AG04450 (cell line): Measurements from ENCODE around the gene UBE2R2. TPM values are rescaled to one million over a fixed set of nuclear protein-coding genes. Genes with fewer than 3 reads are reported as not detected.

Experiments
- CTCF ChIA-PET: fragments of 300-600, 350-600 bp; formaldehyde crosslinking; extraction: SDS; loops from one replicate; lab custom pipeline; 2022; ENCODE audit warnings: antibody characterized with exemption, inconsistent platforms; lab: Charles Lee
- POLR2A ChIA-PET: fragments of 350-600 bp; formaldehyde crosslinking; extraction: SDS; loops from one replicate; lab custom pipeline; 2021; ENCODE audit warnings: antibody characterized with exemption, inconsistent platforms; lab: Yijun Ruan, JAX
- DNase-seq: peaks from one replicate; pipeline ENCODE4 v3.0.0-alpha.2; 2011; ENCODE audit warnings: low read depth, low spot score
- H3K27ac ChIP-seq: one replicate; pipeline ENCODE4 v1.5.1; 2012; ENCODE audit warnings: low read depth, low read length, control low read depth
- H3K27me3 ChIP-seq: one replicate; pipeline ENCODE4 v1.6.0; 2012; ENCODE audit warnings: low read length; ENCODE audit not compliant: control insufficient read depth, insufficient read depth
- H3K4me3 ChIP-seq: 2 replicates; pipeline ENCODE4 v1.5.1; 2011; ENCODE audit warnings: mild to moderate bottlenecking, low read depth, low read length, control low read depth
- H3K9me3 ChIP-seq: 2 replicates; pipeline ENCODE4 v1.5.1; 2012; ENCODE audit warnings: low read length; ENCODE audit not compliant: control insufficient read depth, insufficient read depth
- polyA plus RNA-seq: library from polyadenylated mRNA; depleted of rRNA; stranded (reverse); fragments of >200 nt; gene quantifications from 2 replicates; pipeline ENCODE4 v1.2.3, GENCODE V29; 2011
- TF ChIP-seq, protein P1 (sequence below): IDR thresholded peaks from 2 replicates; pipeline ENCODE4 v1.5.1; 2011; ENCODE audit warnings: low read depth, low read length, control low read depth, inconsistent platforms

Gene UBE2R2
- polyA plus RNA-seq, 1 experiment, result 42.2 TPM

DNA sequence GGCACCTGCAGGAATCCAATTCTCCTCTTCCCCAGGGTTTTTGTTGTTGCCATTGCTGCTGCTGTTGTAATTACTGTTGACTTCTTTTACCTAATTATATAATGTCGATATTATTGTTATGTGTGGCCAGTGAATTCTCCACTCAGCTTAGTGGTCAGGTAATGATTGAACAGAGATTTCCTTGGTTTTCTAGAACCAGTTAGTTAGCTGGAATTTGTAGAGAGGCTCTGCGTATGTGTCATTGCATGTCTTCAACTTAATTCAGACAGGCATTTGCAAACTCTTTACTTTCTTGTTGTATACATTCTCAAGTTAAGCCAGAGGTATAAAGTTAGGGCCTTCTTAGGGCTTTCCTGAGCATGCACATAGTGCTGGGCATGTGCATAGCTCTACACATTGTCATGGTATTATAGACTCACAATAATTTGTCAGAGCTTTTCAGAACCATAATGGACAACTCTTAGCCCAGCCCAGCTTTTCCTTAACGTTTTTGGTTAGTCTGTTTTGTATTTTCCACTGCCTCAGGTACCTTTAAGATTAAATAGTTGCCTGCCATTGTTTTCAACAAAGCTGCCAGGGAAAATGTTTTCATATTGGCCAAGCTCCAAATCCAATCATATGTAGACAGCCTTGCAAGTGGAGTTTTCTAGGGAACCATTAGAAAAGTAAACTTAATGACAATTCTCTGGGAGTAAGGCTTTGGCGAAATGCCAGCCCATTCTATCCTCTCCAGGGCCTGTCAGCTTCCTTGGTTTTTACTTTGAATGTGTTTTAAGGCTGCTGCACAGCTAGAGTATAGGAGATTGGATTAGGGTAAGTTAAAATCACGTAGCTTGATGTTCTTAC lies 68.1 kb downstream of the UBE2R2 start:
- H3K27ac ChIP-seq, result no peak overlapping the region
- DNase-seq, result no peak
- POLR2A ChIA-PET, result interaction anchor here (0.9 kb wide), 1 partner anchor 72 kb away, joined by 3 read pairs; no protein-coding TSS in a partner anchor
- CTCF ChIA-PET, result interaction anchor here (1.0 to 1.7 kb wide), 2 partner anchors 40 to 71 kb away, joined by 4 to 6 read pairs; no protein-coding TSS in a partner anchor
- H3K4me3 ChIP-seq, result no peak overlapping the region
- no peaks in the 10 kb centered on the region for H3K27me3 ChIP-seq
- no peaks in the 10 kb centered on the region for H3K9me3 ChIP-seq
- TF ChIP-seq, protein P1, sequence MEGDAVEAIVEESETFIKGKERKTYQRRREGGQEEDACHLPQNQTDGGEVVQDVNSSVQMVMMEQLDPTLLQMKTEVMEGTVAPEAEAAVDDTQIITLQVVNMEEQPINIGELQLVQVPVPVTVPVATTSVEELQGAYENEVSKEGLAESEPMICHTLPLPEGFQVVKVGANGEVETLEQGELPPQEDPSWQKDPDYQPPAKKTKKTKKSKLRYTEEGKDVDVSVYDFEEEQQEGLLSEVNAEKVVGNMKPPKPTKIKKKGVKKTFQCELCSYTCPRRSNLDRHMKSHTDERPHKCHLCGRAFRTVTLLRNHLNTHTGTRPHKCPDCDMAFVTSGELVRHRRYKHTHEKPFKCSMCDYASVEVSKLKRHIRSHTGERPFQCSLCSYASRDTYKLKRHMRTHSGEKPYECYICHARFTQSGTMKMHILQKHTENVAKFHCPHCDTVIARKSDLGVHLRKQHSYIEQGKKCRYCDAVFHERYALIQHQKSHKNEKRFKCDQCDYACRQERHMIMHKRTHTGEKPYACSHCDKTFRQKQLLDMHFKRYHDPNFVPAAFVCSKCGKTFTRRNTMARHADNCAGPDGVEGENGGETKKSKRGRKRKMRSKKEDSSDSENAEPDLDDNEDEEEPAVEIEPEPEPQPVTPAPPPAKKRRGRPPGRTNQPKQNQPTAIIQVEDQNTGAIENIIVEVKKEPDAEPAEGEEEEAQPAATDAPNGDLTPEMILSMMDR, result no peak

DNA sequence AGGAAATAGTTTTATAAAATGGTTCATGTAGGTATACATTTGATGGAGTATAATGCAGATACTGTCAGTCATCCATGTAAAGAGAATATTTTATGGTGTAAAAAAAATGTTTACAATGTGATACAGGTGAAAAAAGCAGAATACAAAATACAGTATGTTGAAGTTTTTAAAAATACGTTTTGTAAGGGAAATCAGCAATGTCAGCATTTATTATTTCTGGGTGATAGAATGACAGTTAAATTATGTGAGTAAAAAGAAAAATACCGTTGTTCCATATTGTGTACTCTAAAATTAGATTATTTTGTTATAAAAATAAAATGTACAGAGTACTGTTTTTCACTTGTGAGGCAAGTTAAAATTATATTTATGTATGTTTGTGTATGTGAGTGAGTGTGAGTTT lies 69.0 kb downstream of the UBE2R2 start:
- Histone ChIP-seq H3K27ac (no peak overlapping the region), H3K27me3 (no peaks in the 10 kb centered on the region), H3K9me3 (no peaks in the 10 kb centered on the region), H3K4me3 (no peak overlapping the region)
- CTCF ChIA-PET, result interaction anchor here (0.9 kb wide), 1 partner anchor 12 kb away, joined by 3 read pairs; no protein-coding TSS in a partner anchor
- POLR2A ChIA-PET, result interaction anchor here (0.7 kb wide), 1 partner anchor 72 kb away, joined by 3 read pairs; no protein-coding TSS in a partner anchor
- TF ChIP-seq, protein P1, result no peak
- no peak for DNase-seq

DNA sequence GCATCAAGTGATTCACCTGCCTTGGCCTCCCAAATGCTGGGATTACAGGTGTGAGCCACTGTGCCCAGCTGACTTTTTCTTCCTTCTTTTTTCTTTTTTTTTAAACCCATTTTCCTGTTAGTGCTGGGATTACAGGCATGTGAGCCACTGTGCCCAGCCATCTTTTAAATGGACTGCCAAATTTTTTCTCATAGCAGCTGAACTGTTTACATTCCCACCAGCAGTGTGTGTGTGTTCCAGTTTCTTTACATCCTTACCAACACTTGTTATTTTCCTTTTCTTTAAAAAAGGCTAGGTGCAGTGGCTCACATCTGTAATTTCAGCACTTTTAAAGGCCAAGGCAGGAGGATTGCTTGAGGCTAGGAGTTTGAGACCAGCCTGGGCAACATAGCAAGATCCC lies 76.9 kb downstream of the UBE2R2 start:
- H3K27ac ChIP-seq, result no peak overlapping the region
- H3K4me3 ChIP-seq, result no peak overlapping the region
- ChIA-PET CTCF (no interaction called here), POLR2A (no interaction called here)
- TF ChIP-seq, protein P1, result no peak
- no peak for DNase-seq
- H3K9me3 ChIP-seq, result no peaks in the 10 kb centered on the region
- H3K27me3 ChIP-seq, result no peaks in the 10 kb centered on the region

DNA sequence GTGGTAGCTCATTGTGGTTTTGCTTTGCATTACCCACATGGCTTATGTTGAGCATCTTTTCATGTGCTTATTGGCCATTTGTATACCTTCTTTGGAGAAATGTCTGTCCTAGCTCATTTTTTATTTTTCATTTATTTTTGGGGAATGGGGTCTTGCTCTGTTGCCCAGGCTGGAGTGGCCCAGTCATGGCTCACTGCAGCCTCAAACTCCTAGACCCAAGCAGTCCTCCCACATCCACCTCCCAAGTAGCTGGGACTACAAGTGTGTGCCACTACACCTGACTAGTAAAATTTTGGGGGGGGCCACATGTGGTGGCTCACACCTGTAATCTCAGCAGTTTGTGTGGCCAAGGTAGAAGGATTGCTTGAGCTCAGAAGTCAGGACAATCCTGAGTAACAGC lies 77.4 kb downstream of the UBE2R2 start:
- TF ChIP-seq, protein P1, result no peak
- POLR2A ChIA-PET, result no interaction called here
- no peak for DNase-seq
- no peak overlapping the region for H3K27ac ChIP-seq
- no peaks in the 10 kb centered on the region for H3K9me3 ChIP-seq
- no peak overlapping the region for H3K4me3 ChIP-seq
- H3K27me3 ChIP-seq, result no peaks in the 10 kb centered on the region
- CTCF ChIA-PET, result no interaction called here
